Activated T-cell treated with anti-CD3 and anti-CD28 coated beads for 48 hours (primary cell): ENCODE measurements around the gene CAVIN3.

Source experiments
- DNase-seq: peaks from one replicate; pipeline ENCODE4 v3.0.0-alpha.2; 2020; ENCODE audit warnings: low read depth

The CAVIN3 gene

GRCh38 chr11:6320411-6321155, at the start of gene CAVIN3:
CAVIN3 (minus strand) TSS chr11:6320501; CDS start chr11:6320476, 25 bp downstream.
- peak; percentile 85 for DNase-seq

GRCh38 chr11:6365659-6366058, 45.4 kb upstream of the CAVIN3 start:
- DNase-seq: no peak

DNA sequence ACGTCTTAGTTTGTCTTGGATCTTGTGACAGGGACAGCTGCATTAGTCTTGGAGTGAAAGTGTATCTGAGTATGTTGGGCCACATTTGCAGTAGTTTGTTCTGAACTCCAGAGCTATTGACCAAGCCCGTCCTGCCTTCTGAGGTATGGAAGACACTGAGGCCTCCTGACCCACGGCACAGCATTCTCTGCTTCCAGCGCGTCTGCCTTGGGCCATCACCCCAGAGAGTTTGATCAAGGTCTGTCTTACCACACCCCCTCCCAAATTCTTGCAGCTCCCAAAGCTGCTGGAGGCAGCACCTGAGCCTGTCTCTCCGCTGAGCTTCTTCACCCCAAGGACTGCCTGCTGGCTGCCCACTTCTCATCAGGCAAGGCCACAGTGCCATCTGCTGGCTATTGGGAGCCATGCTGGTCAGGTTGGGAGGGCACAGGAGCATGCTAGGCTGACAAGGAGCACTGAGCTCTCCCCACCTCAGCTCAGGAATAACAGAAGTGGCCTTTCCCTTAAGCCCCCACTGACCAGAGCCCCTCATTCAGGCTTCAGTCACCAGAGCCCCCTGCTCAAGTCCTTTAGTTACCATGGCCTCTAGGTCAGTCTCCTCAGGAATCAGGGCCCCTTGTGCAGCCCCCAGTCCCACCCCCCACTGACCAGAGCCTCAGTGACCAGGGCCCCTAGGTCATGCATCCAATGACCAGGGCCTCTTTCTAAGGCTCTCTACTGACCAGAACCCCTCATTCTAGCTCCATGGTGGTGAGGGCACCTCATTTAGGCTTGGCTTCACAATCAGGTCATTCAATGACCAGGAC, 42.8 kb upstream of the CAVIN3 start:
- DNase-seq: peak; percentile 64

DNA sequence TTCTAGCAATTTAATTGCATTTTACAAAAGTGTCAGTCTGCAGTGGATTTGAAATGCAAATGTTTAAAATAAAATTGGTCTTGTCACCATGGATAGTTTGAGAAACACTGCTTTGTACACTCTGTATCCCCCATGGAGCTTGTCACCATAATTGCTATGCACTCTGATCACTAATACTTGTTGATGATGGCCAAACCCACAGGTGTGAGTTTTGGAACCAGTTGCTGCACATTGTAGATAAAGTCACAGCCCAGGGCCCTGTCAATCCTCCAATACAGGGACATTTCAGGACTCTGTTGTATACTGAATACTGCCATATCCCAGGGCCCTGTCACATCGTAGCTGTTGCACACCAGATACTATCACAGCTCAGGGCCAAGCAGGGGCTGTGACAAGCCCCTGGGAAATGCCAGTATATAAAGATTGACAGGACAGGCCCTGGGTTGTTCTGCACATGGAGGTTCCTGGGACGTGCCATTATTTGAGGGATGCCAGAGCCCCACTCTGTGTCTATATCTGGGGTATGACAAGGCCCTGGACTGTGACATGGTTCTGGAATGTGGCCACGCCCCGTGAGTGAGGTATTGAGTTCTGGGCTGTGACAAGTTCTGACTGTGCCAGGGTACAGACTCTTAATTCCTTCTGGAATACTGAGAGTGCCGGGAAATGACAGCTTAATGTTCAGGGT, 42.0 kb upstream of the CAVIN3 start:
- DNase-seq: no peak

- no peak for DNase-seq
These were observed 39.9 kb upstream of the CAVIN3 start for GRCh38 chr11:6360183-6360582.

DNA sequence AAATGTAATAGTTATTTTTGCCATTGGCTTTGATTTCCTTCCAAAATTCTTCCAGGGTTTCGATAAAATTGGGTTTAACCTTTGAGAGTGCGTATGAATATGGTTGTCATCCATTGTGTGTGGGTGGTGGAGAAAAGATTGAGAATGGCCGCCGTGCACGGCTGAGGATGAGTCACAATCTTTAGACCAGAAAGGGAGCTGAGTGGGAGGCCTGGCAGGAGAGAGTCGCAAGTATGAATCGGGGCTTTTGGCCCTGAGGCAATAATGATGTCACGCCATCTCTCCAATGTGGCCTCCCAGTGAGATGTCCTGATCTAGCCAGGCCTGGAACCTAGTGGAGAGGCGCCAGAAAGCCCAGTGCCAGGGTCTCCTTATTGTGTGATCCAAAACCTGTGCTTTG, 36.9 kb upstream of the CAVIN3 start:
- peak; percentile 50 for DNase-seq

- DNase-seq: no peak
These were observed 36.3 kb upstream of the CAVIN3 start for GRCh38 chr11:6356503-6357055.

- DNase-seq: no peak
These were observed 34.6 kb upstream of the CAVIN3 start for GRCh38 chr11:6354651-6355485.

DNA sequence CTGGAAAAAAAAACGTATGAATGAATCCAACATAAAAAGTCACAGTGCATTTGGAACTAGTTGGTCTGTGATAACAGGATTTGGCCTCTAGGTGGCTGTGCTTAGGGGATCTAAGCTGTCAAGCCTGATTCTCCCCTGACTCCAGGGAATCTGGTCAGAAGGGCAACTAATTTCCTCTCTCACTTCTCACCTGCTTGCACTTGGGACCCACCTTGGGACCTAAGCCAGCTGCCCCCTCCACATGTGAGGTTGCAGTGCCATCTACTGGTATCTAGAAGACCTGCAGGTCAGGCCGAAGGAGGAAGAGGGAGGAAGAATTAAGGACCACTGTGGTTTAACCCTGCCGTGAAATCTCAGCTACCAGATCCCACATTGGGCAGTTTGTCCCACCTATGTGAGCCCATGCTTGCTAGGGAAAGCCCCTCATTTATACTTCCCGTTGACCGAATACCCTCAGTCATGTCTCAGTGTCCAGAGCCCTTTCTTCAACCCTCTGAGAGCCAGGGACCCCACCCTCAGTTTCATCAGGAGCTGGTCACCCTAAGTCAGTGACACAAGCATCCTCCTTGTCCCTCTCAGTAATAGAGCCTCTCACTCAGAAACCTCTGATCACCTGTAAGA, 33.2 kb upstream of the CAVIN3 start:
- DNase-seq: peak; percentile 45

DNA sequence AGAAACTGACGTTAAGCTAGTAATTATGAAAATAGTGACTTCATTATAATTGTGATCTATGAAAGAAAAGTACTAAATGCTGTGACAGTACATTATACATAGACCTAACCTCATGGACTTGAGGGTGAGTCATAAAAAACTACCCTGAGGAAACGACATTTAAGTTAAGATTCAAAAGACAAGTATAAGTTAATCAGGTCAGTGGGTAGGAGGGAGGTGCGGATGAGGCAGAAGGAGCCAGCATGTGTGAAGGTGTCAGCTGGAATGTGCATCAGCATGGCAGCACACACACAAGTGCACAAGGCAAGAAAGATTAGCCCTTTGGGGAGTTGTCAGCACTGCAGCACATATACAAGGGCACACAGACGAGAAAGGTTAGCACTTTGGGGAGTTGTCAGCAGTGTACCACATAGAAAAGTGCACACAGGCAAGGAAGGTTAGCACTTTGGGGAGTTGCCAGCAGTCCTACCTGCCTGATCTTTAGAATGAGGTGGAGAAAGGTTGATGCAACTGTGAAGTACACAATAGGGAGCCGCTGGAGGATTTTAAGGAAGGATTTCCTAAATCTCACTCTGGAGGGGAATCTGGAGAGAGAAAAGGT, 31.6 kb upstream of the CAVIN3 start:
- peak; percentile 27 for DNase-seq

GRCh38 chr11:6350486-6350885, 30.2 kb upstream of the CAVIN3 start:
- DNase-seq: no peak

DNA sequence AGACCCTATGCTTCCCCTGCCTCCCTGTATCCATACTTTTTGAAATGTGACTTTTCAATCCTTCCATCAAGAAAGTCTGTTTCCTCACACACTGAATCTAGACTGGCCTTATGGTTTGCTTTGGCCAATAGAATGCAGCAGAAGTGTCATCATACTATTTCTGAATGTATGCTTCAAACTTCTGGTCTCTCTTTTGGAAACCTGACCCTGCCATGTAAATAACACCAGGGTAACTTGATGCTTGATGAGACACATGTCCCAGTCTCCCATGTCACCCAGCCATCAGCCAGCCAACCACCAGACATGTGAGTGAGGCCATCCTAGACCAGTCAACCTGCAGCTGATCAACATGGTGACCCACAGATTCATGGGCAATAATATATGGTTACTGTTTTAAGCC, 29.7 kb upstream of the CAVIN3 start:
- no peak for DNase-seq

DNA sequence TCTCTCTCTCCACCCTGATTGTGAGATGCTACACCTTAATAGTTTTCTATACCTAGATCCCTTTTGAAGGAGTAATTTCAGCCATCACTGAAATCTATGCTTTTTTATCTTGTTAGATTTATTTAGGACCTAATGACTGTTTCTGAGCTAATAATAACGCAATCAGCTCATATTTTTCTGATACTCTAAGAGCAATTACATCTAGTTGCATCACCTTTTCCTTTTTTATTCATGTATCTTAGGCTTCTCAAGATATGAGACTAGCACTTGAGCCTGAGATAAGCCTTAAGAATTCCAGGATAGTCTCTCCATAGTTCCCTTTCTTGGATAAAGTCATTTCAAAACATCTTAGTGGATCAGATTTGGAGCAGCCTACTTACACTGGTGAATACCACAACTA, 25.1 kb upstream of the CAVIN3 start:
- DNase-seq: no peak

DNA sequence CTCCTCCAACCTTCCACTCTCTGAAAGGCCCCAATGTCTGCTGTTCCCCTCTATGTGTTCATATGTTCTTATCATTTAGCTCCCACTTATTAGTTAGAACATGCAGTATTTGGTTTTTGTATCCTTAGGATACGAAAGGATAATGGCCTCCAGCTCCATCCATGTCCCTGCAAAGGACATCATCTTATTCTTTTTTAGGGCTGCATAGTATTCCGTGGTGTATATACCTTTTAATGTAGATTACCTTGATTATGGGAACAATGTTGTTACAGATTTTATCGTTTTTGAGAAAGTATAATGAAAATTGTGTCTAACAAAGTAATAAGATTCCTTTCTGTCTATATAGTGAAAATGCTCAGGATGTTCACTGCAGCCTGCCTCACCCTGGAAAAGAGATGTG, 16.0 kb upstream of the CAVIN3 start:
- DNase-seq: no peak

DNA sequence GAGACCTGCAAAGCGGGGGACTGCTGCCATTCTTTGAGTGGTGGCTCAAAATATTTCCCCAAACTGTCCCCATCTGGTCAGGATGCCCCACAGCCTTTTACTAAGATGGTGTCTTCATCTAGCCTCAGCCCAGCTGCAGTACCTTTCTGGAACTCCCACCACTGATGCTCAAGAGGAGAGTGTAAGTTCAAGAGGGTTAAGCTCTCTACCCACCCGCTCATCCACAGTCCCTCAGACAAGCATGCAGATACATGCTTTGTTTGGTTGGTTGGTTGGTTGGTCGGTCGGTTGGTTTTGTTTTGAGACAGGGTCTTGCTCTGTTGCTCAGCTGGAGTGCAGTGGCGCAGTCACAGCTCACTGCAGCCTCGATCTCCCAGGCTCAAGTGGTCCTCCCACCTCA, 14.5 kb upstream of the CAVIN3 start:
- DNase-seq: no peak

- DNase-seq: no peak
These were observed 12.8 kb upstream of the CAVIN3 start for GRCh38 chr11:6333095-6333494.

DNA sequence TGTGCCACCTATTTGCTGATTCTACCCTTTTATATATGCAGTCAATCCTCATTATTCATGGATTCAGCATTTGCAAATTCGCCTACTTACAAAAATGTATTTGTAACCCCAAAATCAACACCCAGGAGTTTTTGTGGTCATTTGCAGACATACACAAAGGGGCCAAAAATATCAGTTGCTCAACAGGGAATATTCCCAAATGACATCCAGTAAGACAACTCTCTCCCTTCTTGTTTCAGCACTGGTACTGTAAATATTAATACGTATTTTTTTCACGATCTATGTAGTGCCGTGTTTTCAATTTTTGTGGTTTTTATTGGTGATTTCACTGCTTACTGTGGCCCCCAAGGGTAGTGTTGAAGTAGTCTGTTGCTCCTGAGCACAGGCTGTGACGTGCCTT, 11.8 kb upstream of the CAVIN3 start:
- no peak for DNase-seq

DNA sequence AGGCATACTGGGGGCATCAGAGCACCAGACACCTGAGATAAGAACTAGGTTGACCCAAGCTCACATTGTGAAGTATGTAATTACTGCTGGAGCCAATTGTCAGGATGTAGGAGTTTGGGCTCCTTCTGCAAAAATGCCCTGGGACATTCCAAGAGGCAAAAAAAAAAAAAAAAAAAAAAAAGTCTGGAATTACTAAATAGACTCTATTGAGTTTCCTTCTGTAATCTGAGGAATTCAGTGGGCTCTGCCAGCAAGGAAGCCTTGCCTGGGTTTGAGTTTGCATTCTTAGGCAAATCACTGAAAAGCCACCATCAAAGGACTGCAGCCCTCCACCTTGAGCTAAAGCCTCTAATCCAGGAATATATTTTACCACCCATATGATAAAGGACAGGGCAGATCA, 8.0 kb upstream of the CAVIN3 start:
- no peak for DNase-seq

DNA sequence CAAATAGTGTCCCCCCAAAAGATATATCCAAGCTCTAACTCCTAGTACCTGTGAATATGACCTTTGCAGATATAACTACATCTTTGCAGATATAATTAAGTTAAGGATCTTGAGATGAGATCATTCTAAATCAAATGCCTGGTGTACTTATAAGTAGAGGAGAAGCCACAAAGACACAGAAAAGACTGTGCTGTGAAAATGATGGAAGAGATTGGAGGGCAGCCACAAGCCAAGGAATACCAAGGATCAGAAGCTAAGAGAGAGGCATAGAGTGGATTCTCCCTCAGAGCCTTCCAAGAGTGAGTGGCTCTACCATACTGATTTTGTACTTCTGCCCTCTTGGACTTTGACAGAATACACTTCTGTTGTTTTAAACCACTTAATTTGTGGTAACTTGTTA, 7.5 kb upstream of the CAVIN3 start:
- no peak for DNase-seq

DNA sequence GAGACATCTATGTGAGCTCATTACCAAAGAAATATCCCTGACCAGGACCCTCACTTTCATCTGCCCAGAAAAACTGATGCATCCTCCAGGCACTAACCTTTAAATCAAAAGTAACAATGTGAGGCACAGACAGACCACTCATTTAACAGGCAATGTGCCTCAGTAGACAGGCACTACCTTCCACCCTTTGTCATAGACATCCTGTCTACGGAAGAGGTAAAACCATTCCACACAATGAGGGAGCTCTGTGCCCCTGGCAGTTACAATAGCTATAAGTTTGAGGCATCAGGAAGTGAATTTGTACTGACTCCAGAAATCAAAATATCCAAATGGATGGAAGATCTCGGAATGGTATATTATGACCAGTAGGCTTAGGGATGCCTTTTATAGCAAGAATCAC, 6.7 kb upstream of the CAVIN3 start:
- no peak for DNase-seq

- no peak for DNase-seq
These were observed 6.0 kb upstream of the CAVIN3 start for GRCh38 chr11:6326303-6326702.
